Small intestine (tissue), 7 donors: Measurements from ENCODE around the gene LAMP1. TPM values are rescaled to one million over a fixed set of nuclear protein-coding genes. Genes with fewer than 3 reads are reported as not detected.

Experiments
- DNase-seq, 2 donors: peaks; one replicate each; pipeline versions ENCODE4 v3.0.0 to v3.0.0-alpha.2; 2013
- FAIRE-seq: peaks from 2 replicates; lab custom pipeline; 2012; peaks lifted over from hg19 to GRCh38; lab: Jason Lieb, UNC
- H3K27ac ChIP-seq, 3 donors: one replicate each; pipeline ENCODE4 v1.5.1; 2013; ENCODE audit warnings: low read length in 2 of 3, mild to moderate bottlenecking in 2 of 3, control low read depth in 1 of 3, inconsistent platforms in 1 of 3, low read depth in 1 of 3, moderate library complexity in 1 of 3
- H3K27me3 ChIP-seq, 3 donors: one replicate each; pipeline ENCODE4 v1.6.1; 2013; ENCODE audit warnings: low read length in 3 of 3, inconsistent platforms in 1 of 3; ENCODE audit not compliant: control insufficient read depth in 3 of 3, insufficient read depth in 3 of 3
- H3K36me3 ChIP-seq, 3 donors: one replicate each; pipeline ENCODE4 v1.6.1; 2013; ENCODE audit warnings: low read length in 3 of 3, inconsistent platforms in 1 of 3, low read depth in 1 of 3, mild to moderate bottlenecking in 1 of 3, moderate library complexity in 1 of 3; ENCODE audit not compliant: control insufficient read depth in 3 of 3, insufficient read depth in 2 of 3
- H3K4me1 ChIP-seq, 3 donors: one replicate each; pipeline ENCODE4 v1.6.1; 2013; ENCODE audit warnings: low read length in 2 of 3, inconsistent platforms in 1 of 3, low read depth in 1 of 3, mild to moderate bottlenecking in 1 of 3, moderate library complexity in 1 of 3; ENCODE audit not compliant: control insufficient read depth in 3 of 3, insufficient read depth in 2 of 3
- H3K4me3 ChIP-seq, 3 donors: one replicate each; pipeline ENCODE4 v1.5.1; 2013; ENCODE audit warnings: low read length in 3 of 3, control low read depth in 1 of 3, inconsistent platforms in 1 of 3, low read depth in 1 of 3, mild to moderate bottlenecking in 1 of 3, moderate library complexity in 1 of 3
- H3K9me3 ChIP-seq, 2 donors: one replicate each; pipeline ENCODE4 v1.6.1; 2013; ENCODE audit warnings: low read depth in 1 of 2, low read length in 1 of 2; ENCODE audit not compliant: control insufficient read depth in 2 of 2, insufficient read depth in 1 of 2
- WGBS, 3 donors: extraction: QIAGEN DNeasy Blood & Tissue Kit; methylation state at CpG; one replicate each; pipeline ENCODE4 v1.1.7; 2013; 5-methylcytosine and 5-hydroxymethylcytosine counted together
- polyA plus RNA-seq, 4 donors: library from polyadenylated mRNA; stranded (reverse) in 3 of 4; unstranded in 1 of 4; fragments of 200-250 nt in 3 of 4; fragments of 120-200 nt in 1 of 4; gene quantifications; one replicate each; pipeline versions ENCODE4 v1.2.1 to v1.2.3, GENCODE V29; 2013
- donor health status: healthy with polysubstance abuse.
- donor health status: control.
- donor health status: control.
- donor health status: Bipolar disorder and iron deficiency.
- donor health status: healthy.

LAMP1 gene
- polyA plus RNA-seq, 4 donors: 34.0 to 251 (median 79.5) TPM

- peaks cover 4 to 75% (median 11%) of the 10 kb centered on the region in 3 donors for H3K36me3 ChIP-seq
- 90 to 94% (median 94%) methylated on average over 5 of the region's 5 CpGs for WGBS, 3 donors
These were observed 19.0 kb downstream of the LAMP1 start for GRCh38 chr13:113315992-113316391.

GRCh38 chr13:113317031-113317430 is 20.0 kb downstream of the LAMP1 start:
- DNase-seq (no peak), FAIRE-seq (no peak)
- peaks cover 10 to 74% (median 14%) of the 10 kb centered on the region in 3 donors for H3K36me3 ChIP-seq
- H3K9me3 ChIP-seq: no peaks in the 10 kb centered on the region
- no peaks in the 10 kb centered on the region for H3K27me3 ChIP-seq
- H3K4me1 ChIP-seq: no peaks in the 10 kb centered on the region
- no peak overlapping the region for H3K4me3 ChIP-seq
- H3K27ac ChIP-seq: no peak overlapping the region
- WGBS, 3 donors: 88 to 92% (median 91%) methylated on average over 12 of the region's 12 CpGs

More at GRCh38 chr13:113315992-113316391, 19.0 kb downstream of the LAMP1 start:
- no peak for DNase-seq
- H3K27ac ChIP-seq: no peak overlapping the region
- no peaks in the 10 kb centered on the region for H3K27me3 ChIP-seq
- H3K4me3 ChIP-seq: no peak overlapping the region
- no peaks in the 10 kb centered on the region for H3K9me3 ChIP-seq
- FAIRE-seq: no peak
- H3K4me1 ChIP-seq: no peaks in the 10 kb centered on the region

GRCh38 chr13:113318956-113319355 is 21.9 kb downstream of the LAMP1 start:
- Histone ChIP-seq H3K27me3 (no peaks in the 10 kb centered on the region), H3K4me3 (no peak overlapping the region), H3K36me3 (peaks cover 15 to 73% (median 20%) of the 10 kb centered on the region in 3 donors), H3K9me3 (no peaks in the 10 kb centered on the region), H3K4me1 (no peaks in the 10 kb centered on the region), H3K27ac (no peak overlapping the region)
- FAIRE-seq: no peak
- DNase-seq: no peak
- 90 to 91% (median 91%) methylated on average over 18 of the region's 18 CpGs for WGBS, 3 donors

- H3K4me3 ChIP-seq: no peak overlapping the region
- FAIRE-seq (no peak), DNase-seq (no peak)
- H3K27me3 ChIP-seq: no peaks in the 10 kb centered on the region
- H3K9me3 ChIP-seq: no peaks in the 10 kb centered on the region
- peaks cover 17 to 75% (median 20%) of the 10 kb centered on the region in 3 donors for H3K36me3 ChIP-seq
- WGBS, 3 donors: 94 to 95% (median 95%) methylated on average over 13 to 14 of the region's 14 CpGs
- no peak overlapping the region for H3K27ac ChIP-seq
- H3K4me1 ChIP-seq: no peaks in the 10 kb centered on the region
These were observed 22.3 kb downstream of the LAMP1 start for GRCh38 chr13:113319371-113319770.

- Histone ChIP-seq H3K4me3 (no peak overlapping the region), H3K27ac (no peak overlapping the region), H3K4me1 (no peaks in the 10 kb centered on the region), H3K36me3 (peaks cover 20 to 83% (median 25%) of the 10 kb centered on the region in 3 donors), H3K27me3 (no peaks in the 10 kb centered on the region), H3K9me3 (no peaks in the 10 kb centered on the region)
- 94 to 97% (median 95%) methylated on average over 19 of the region's 19 CpGs for WGBS, 3 donors
- DNase-seq: no peak
- no peak for FAIRE-seq
These were observed 23.3 kb downstream of the LAMP1 start for GRCh38 chr13:113320226-113320875.

GRCh38 chr13:113321546-113321945 is 24.5 kb downstream of the LAMP1 start:
- peaks cover 22 to 88% (median 30%) of the 10 kb centered on the region in 3 donors for H3K36me3 ChIP-seq
- 85 to 92% (median 92%) methylated on average over 22 of the region's 22 CpGs for WGBS, 3 donors
- H3K27ac ChIP-seq: no peak overlapping the region
- no peak for DNase-seq
- H3K9me3 ChIP-seq: no peaks in the 10 kb centered on the region
- H3K4me3 ChIP-seq: no peak overlapping the region
- no peak for FAIRE-seq
- H3K27me3 ChIP-seq: no peaks in the 10 kb centered on the region
- H3K4me1 ChIP-seq: no peaks in the 10 kb centered on the region

- DNase-seq (no peak), FAIRE-seq (no peak)
- no peaks in the 10 kb centered on the region for H3K9me3 ChIP-seq
- no peaks in the 10 kb centered on the region for H3K27me3 ChIP-seq
- WGBS, 3 donors: 77 to 91% (median 89%) methylated on average over 17 of the region's 17 CpGs
- H3K4me1 ChIP-seq: no peaks in the 10 kb centered on the region
- H3K27ac ChIP-seq: no peak overlapping the region
- peaks cover 22 to 87% (median 30%) of the 10 kb centered on the region in 3 donors for H3K36me3 ChIP-seq
- no peak overlapping the region for H3K4me3 ChIP-seq
These were observed 25.0 kb downstream of the LAMP1 start for GRCh38 chr13:113322043-113322461.

- DNase-seq: no peak
- Histone ChIP-seq H3K4me3 (no peak overlapping the region), H3K36me3 (peaks cover 22 to 89% (median 30%) of the 10 kb centered on the region in 3 donors), H3K9me3 (no peaks in the 10 kb centered on the region), H3K27me3 (no peaks in the 10 kb centered on the region), H3K27ac (no peak overlapping the region), H3K4me1 (no peaks in the 10 kb centered on the region)
- no peak for FAIRE-seq
- 92 to 96% (median 95%) methylated on average over 25 of the region's 25 CpGs for WGBS, 3 donors
These were observed 26.0 kb downstream of the LAMP1 start for GRCh38 chr13:113322890-113323651.
